Mammary epithelial cell (primary cell): ENCODE data around the gene BBS9.

Source experiments
- EZH2 ChIP-seq: IDR thresholded peaks from 2 replicates; pipeline ENCODE4 v1.6.1; 2012; ENCODE audit warnings: low read length, inconsistent platforms, borderline replicate concordance
- TF ChIP-seq, protein P1 (sequence below), 2 donors: IDR thresholded peaks in 1 of 2; conservative IDR thresholded peaks in 1 of 2; 2 replicates each; pipeline ENCODE4 v1.5.1; 2011 to 2012; ENCODE audit warnings: inconsistent platforms in 2 of 2, low read length in 2 of 2, mild to moderate bottlenecking in 2 of 2, control low read depth in 1 of 2, low read depth in 1 of 2; ENCODE audit not compliant: insufficient read depth in 1 of 2; ENCODE audit errors: extremely low read depth in 1 of 2

DNA sequence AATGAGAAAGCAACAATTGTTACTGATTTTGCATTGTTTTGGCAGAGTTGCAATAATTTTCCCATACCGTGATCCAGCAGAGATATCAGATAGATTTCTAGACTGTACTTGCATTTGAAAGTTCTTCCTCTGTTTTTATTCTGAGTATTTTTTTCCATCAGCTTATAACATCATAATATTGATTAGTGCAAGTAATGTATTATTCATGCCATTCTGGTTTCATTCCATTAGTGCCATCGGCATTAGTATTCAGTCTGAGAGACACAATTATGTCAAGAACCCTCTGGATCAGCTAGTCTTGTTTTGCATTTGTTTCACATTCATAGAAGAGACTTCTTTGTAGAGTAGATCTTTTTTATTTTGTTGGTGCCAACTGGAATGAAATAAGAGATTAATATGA is 304.0 kb downstream of the BBS9 start:
- TF ChIP-seq, protein P1, sequence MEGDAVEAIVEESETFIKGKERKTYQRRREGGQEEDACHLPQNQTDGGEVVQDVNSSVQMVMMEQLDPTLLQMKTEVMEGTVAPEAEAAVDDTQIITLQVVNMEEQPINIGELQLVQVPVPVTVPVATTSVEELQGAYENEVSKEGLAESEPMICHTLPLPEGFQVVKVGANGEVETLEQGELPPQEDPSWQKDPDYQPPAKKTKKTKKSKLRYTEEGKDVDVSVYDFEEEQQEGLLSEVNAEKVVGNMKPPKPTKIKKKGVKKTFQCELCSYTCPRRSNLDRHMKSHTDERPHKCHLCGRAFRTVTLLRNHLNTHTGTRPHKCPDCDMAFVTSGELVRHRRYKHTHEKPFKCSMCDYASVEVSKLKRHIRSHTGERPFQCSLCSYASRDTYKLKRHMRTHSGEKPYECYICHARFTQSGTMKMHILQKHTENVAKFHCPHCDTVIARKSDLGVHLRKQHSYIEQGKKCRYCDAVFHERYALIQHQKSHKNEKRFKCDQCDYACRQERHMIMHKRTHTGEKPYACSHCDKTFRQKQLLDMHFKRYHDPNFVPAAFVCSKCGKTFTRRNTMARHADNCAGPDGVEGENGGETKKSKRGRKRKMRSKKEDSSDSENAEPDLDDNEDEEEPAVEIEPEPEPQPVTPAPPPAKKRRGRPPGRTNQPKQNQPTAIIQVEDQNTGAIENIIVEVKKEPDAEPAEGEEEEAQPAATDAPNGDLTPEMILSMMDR (conservative IDR thresholded peaks at IDR 0.05 in 1 of 2, IDR thresholded peaks at IDR 0.05 in 1 of 2; ENCODE audit: extremely low read depth in 1 of 2, insufficient read depth in 1 of 2, low read depth in 1 of 2, low read length in 2 of 2) = no peak
- TF ChIP-seq EZH2 = no peak
